ENCODE results near the gene LRRC55. TPM values are rescaled to one million over a fixed set of nuclear protein-coding genes. Genes with fewer than 3 reads are reported as not detected.

Gene LRRC55
- total and polyA plus RNA-seq, 9 of the 15 experiments (the other 6 are each of a cell fraction or from before 2014, with no cell fraction given) = not detected

DNA sequence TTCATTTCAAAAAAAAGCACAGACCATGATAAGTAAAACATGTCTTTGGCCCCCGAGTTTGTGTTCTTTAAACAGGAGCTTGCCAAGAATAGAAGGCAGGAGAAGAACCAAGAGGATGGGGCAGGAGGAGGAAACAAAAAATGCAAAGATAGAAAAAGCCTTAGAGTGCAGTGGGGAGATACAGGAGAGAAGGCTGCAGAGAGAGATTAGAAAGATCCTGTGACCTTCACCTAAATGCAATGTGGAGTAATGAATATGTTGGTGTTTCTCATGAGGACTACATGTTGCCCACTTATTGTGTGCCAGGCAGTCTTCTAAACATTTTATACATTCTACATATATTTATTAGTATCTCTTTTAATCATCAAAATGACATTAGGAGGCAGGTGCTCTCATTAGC lies 57.6 kb downstream of the LRRC55 start (continued):
- TF ChIP-seq, protein P1, sequence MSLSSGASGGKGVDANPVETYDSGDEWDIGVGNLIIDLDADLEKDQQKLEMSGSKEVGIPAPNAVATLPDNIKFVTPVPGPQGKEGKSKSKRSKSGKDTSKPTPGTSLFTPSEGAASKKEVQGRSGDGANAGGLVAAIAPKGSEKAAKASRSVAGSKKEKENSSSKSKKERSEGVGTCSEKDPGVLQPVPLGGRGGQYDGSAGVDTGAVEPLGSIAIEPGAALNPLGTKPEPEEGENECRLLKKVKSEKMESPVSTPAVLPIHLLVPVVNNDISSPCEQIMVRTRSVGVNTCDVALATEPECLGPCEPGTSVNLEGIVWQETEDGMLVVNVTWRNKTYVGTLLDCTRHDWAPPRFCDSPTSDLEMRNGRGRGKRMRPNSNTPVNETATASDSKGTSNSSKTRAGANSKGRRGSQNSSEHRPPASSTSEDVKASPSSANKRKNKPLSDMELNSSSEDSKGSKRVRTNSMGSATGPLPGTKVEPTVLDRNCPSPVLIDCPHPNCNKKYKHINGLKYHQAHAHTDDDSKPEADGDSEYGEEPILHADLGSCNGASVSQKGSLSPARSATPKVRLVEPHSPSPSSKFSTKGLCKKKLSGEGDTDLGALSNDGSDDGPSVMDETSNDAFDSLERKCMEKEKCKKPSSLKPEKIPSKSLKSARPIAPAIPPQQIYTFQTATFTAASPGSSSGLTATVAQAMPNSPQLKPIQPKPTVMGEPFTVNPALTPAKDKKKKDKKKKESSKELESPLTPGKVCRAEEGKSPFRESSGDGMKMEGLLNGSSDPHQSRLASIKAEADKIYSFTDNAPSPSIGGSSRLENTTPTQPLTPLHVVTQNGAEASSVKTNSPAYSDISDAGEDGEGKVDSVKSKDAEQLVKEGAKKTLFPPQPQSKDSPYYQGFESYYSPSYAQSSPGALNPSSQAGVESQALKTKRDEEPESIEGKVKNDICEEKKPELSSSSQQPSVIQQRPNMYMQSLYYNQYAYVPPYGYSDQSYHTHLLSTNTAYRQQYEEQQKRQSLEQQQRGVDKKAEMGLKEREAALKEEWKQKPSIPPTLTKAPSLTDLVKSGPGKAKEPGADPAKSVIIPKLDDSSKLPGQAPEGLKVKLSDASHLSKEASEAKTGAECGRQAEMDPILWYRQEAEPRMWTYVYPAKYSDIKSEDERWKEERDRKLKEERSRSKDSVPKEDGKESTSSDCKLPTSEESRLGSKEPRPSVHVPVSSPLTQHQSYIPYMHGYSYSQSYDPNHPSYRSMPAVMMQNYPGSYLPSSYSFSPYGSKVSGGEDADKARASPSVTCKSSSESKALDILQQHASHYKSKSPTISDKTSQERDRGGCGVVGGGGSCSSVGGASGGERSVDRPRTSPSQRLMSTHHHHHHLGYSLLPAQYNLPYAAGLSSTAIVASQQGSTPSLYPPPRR (CRISPR knock-in tag; IDR thresholded peaks at IDR 0.05; ENCODE audit: borderline replicate concordance) = no peak
- TF ChIP-seq RCOR1 (IDR thresholded peaks at IDR 0.05; ENCODE audit: borderline replicate concordance in 1 of 2, low read depth in 2 of 2, low read length in 2 of 2) = peak in 1 of 2 experiments; percentile 39; a peak in 1 of 4 replicates
- TF ChIP-seq SMARCA4 (IDR thresholded peaks at IDR 0.05) = peak; percentile 78
- TF ChIP-seq NFIC (IDR thresholded peaks at IDR 0.05) = peak; percentile 56
- TF ChIP-seq GTF2E2 (tag; IDR thresholded peaks at IDR 0.05) = no peak
- TF ChIP-seq HNRNPL (IDR thresholded peaks at IDR 0.05; ENCODE audit: low read depth, low read length) = no peak
- TF ChIP-seq TEAD4 (IDR thresholded peaks at IDR 0.05; ENCODE audit: low read length) = peak; percentile 75
- no peak for TF ChIP-seq TEAD4 (CRISPR knock-in tag; IDR thresholded peaks at IDR 0.05; ENCODE audit: borderline replicate concordance)
- no peak for TF ChIP-seq SRF (CRISPR knock-in tag; IDR thresholded peaks at IDR 0.05)
- TF ChIP-seq RBM25 (IDR thresholded peaks at IDR 0.05; ENCODE audit: low read depth, low read length, severe bottlenecking) = no peak
- TF ChIP-seq ILF3 (IDR thresholded peaks at IDR 0.05; ENCODE audit: borderline replicate concordance) = no peak
